Osteoblast (primary cell): Measurements from ENCODE around the gene TIAM2. TPM values are rescaled to one million over a fixed set of nuclear protein-coding genes. Genes with fewer than 3 reads are reported as not detected.
A peak's percentile ranks its signal among the peaks of the same experiment; 100 is the strongest.

ENCODE experiments used
- DNase-seq: peaks from one replicate; pipeline ENCODE4 v3.0.0; 2011; ENCODE audit warnings: low spot score, mixed read lengths; ENCODE audit not compliant: insufficient read length; ENCODE audit errors: missing footprints
- H2AFZ ChIP-seq: 2 replicates; pipeline ENCODE4 v1.6.0; 2011; ENCODE audit warnings: mild to moderate bottlenecking, low read length
- H3K27ac ChIP-seq: 2 replicates; pipeline ENCODE4 v1.5.1; 2011; ENCODE audit warnings: mild to moderate bottlenecking, low read depth, low read length, moderate library complexity
- H3K27me3 ChIP-seq: 2 replicates; pipeline ENCODE4 v1.6.0; 2012; ENCODE audit warnings: mild to moderate bottlenecking, control low read depth, inconsistent platforms, low read length, moderate library complexity; ENCODE audit not compliant: insufficient read depth
- H3K36me3 ChIP-seq: 2 replicates; pipeline ENCODE4 v1.5.1; 2011; ENCODE audit warnings: mild to moderate bottlenecking, low read length, control low read depth, moderate library complexity; ENCODE audit not compliant: insufficient read depth
- H3K4me1 ChIP-seq: 2 replicates; pipeline ENCODE4 v1.5.1; 2011; ENCODE audit warnings: mild to moderate bottlenecking, low read length, control low read depth, moderate library complexity; ENCODE audit not compliant: insufficient read depth
- H3K4me2 ChIP-seq: 2 replicates; pipeline ENCODE4 v1.6.0; 2011; ENCODE audit warnings: mild to moderate bottlenecking, low read length; ENCODE audit not compliant: insufficient read depth
- H3K4me3 ChIP-seq: fragments of 200-600 bp; sonication (generic); 3 replicates; pipeline ENCODE4 v1.5.1; 2012; ENCODE audit warnings: mild to moderate bottlenecking, low read length, inconsistent platforms; ENCODE audit not compliant: insufficient read depth
- H3K79me2 ChIP-seq: 2 replicates; pipeline ENCODE4 v1.6.0; 2012; ENCODE audit warnings: mild to moderate bottlenecking, low read length, control low read depth, inconsistent platforms; ENCODE audit not compliant: insufficient read depth
- H3K9me3 ChIP-seq: 2 replicates; pipeline ENCODE4 v1.5.1; 2011; ENCODE audit warnings: low read depth, low read length, control low read depth
- H4K20me1 ChIP-seq: 2 replicates; pipeline ENCODE4 v1.6.0; 2012; ENCODE audit warnings: mild to moderate bottlenecking, low read length, control low read depth; ENCODE audit not compliant: insufficient read depth
- total RNA-seq: library from RNA; depleted of rRNA; stranded (reverse); fragments of >200 nt; gene quantifications from 2 replicates; pipeline ENCODE4 v1.2.3, GENCODE V29; 2012
- TF ChIP-seq, protein P1 (sequence below): IDR thresholded peaks from 2 replicates; pipeline ENCODE4 v1.5.1; 2011; ENCODE audit warnings: mild to moderate bottlenecking, low read depth, low read length, moderate library complexity; ENCODE audit errors: extremely low read depth

TIAM2 gene
- total RNA-seq, 1 donor, result 31.8 TPM

DNA sequence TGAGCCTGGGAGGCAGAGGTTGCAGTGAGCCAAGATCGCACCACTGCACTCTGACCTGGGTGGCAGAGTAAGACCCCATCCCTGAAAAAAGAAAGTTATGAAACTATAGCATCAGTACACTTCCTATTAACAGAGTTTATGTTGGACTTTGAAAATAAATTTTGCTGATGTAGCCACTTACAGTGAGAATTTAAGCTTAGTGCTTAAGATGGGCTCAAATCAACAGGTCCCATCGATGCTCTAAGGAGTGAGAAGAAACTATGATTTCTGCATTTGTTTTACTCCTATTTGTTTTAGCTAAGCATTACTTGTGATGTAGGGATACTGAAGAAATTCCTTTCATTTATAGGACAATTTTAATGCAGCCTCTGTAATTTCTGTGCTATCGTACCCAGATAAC lies 175.4 kb downstream of the TIAM2 start:
- no peaks in the 10 kb centered on the region for H3K79me2 ChIP-seq
- H3K27ac ChIP-seq, result peak overlapping the region; percentile 68
- no peaks in the 10 kb centered on the region for H3K9me3 ChIP-seq
- peak overlapping the region; percentile 77 for H3K4me2 ChIP-seq
- H4K20me1 ChIP-seq, result no peaks in the 10 kb centered on the region
- peaks cover 19% of the 10 kb centered on the region for H3K4me1 ChIP-seq
- TF ChIP-seq, protein P1, sequence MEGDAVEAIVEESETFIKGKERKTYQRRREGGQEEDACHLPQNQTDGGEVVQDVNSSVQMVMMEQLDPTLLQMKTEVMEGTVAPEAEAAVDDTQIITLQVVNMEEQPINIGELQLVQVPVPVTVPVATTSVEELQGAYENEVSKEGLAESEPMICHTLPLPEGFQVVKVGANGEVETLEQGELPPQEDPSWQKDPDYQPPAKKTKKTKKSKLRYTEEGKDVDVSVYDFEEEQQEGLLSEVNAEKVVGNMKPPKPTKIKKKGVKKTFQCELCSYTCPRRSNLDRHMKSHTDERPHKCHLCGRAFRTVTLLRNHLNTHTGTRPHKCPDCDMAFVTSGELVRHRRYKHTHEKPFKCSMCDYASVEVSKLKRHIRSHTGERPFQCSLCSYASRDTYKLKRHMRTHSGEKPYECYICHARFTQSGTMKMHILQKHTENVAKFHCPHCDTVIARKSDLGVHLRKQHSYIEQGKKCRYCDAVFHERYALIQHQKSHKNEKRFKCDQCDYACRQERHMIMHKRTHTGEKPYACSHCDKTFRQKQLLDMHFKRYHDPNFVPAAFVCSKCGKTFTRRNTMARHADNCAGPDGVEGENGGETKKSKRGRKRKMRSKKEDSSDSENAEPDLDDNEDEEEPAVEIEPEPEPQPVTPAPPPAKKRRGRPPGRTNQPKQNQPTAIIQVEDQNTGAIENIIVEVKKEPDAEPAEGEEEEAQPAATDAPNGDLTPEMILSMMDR, result no peak
- no peak for DNase-seq
- no peaks in the 10 kb centered on the region for H3K27me3 ChIP-seq
- H3K36me3 ChIP-seq, result peaks cover 18% of the 10 kb centered on the region
- H2AFZ ChIP-seq, result no peak overlapping the region
- H3K4me3 ChIP-seq, result no peak overlapping the region

DNA sequence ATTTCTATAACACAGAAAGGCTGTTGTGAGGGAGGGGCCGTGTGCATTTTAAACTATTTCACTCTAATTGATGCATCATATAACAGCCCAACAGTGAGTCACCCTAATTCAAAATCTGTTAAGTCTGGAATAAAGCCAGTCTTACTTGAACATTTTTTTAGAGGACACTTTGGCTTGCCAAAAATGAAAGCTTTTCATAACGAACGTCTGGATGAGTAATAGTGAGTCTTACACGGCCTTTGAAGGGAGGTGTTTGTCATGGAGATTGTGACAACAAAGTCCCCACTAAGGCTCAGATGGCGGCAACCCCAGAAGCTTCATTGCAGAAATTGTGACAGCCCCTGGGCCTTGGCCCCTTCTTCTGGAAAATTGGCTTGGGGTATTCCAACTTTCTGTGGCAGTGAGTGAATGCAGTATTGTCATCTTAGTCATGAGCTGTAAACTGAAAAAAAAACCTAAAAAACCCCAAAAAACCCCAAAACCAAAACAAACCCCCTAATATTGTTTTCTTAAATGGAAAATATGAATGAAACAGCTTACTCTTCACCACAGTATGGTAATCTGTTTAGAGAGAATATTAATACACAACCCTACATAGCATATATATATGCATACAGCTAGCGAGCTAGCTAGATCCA lies 176.1 kb downstream of the TIAM2 start:
- H3K4me1 ChIP-seq, result peaks cover 19% of the 10 kb centered on the region
- H3K79me2 ChIP-seq, result no peaks in the 10 kb centered on the region
- H3K36me3 ChIP-seq, result peaks cover 11% of the 10 kb centered on the region
- H3K27ac ChIP-seq, result peak overlapping the region; percentile 68
- TF ChIP-seq, protein P1, result no peak
- H3K4me2 ChIP-seq, result peak overlapping the region; percentile 77
- DNase-seq, result peak; percentile 95
- no peak overlapping the region for H2AFZ ChIP-seq
- no peaks in the 10 kb centered on the region for H3K9me3 ChIP-seq
- no peaks in the 10 kb centered on the region for H3K27me3 ChIP-seq
- H4K20me1 ChIP-seq, result no peaks in the 10 kb centered on the region
- H3K4me3 ChIP-seq, result peak overlapping the region; percentile 43

DNA sequence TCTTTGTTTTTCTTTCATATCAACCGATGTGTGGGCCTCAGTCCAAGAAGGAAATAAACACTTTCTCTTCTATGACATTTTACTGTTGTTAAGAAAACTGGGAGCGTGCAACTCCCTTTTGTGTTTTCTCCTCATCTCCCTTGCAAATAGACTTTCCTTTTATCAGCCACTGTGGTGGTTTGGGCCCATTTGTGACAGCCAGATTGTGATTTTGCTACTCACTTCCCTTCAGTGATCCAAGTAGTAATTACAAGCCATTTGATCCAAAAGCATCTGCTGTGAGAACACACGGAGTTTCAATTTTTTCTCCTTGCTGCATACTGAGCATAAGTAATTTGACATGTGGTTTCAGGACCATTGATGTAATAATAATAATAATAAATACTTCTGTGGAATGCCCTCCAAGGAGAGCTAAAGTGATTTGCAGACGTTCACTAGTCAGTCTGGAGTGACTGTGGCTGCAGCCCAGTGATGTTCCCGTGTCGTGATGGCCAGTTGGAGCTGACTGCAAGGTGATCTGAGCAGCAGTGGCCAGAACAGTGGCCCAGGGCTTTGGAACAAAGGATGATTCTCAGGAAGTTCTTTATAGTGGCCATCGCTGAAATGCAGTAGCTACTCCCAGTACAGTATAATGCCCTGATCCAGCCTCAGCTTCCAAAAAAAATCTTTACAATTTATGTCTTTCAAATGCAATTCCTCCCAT lies 176.8 kb downstream of the TIAM2 start:
- Histone ChIP-seq H3K27ac (peak overlapping the region; percentile 68), H2AFZ (no peak overlapping the region), H3K4me1 (peaks cover 19% of the 10 kb centered on the region), H3K4me3 (peak overlapping the region; percentile 43), H3K9me3 (no peaks in the 10 kb centered on the region), H3K36me3 (peaks cover 11% of the 10 kb centered on the region), H3K79me2 (no peaks in the 10 kb centered on the region), H4K20me1 (no peaks in the 10 kb centered on the region), H3K27me3 (no peaks in the 10 kb centered on the region), H3K4me2 (peak overlapping the region; percentile 77)
- TF ChIP-seq, protein P1, result no peak
- DNase-seq, result no peak

DNA sequence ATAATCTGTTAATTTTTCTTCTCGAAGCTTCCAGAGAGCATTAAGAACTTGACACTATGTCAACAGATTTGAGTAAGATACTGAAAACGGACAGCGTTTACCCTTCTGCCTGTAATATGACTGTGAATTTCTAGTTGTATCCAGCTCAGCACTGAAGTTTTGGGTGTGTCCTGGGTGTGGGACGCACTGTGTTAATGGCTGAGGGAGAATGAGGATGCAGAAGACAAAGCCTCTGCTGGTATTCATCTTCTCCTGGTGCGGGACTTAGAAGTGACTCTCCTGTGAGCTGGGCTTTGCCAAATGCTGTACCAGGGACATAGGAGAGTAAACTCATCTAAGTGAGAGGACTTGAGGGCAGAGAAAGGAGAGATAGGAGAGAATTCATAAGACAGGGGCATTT lies 178.4 kb downstream of the TIAM2 start:
- Histone ChIP-seq H3K9me3 (no peaks in the 10 kb centered on the region), H3K27ac (no peak overlapping the region), H2AFZ (no peak overlapping the region), H4K20me1 (no peaks in the 10 kb centered on the region), H3K36me3 (peaks cover 8% of the 10 kb centered on the region), H3K4me1 (peaks cover 19% of the 10 kb centered on the region), H3K27me3 (no peaks in the 10 kb centered on the region), H3K4me2 (no peak overlapping the region), H3K79me2 (no peaks in the 10 kb centered on the region), H3K4me3 (no peak overlapping the region)
- DNase-seq, result no peak
- TF ChIP-seq, protein P1, result no peak
